Thymus (tissue), 2 donors: ENCODE measurements around the gene CHMP2B. TPM values are rescaled to one million over a fixed set of nuclear protein-coding genes. Genes with fewer than 3 reads are reported as not detected.

ENCODE experiments used
- polyA plus RNA-seq: library from polyadenylated mRNA; stranded (reverse); fragments of 200-250 nt; gene quantifications from one replicate; pipeline ENCODE4 v1.2.3, GENCODE V29; 2013
- total RNA-seq: library from RNA; stranded (reverse); fragments of 120-200 nt; gene quantifications from one replicate; pipeline ENCODE4 v1.2.4, GENCODE V29; 2013
- donor health status: healthy.

Gene CHMP2B
- total and polyA plus RNA-seq, 2 donors: 14.1 to 30.6 TPM

Other genes starting within 250 kb of the CHMP2B start
- gene VGLL3, start 236.2 kb upstream of the CHMP2B start, total RNA-seq: 0.24 TPM
- 2.1 TPM for gene VGLL3, start 236.2 kb upstream of the CHMP2B start, polyA plus RNA-seq
- 0.28 TPM for gene POU1F1, start 49.3 kb downstream of the CHMP2B start, total RNA-seq
- 0.11 TPM for gene POU1F1, start 49.3 kb downstream of the CHMP2B start, polyA plus RNA-seq